HepG2 (cell line): ENCODE data around the gene POMT2. TPM values are rescaled to one million over a fixed set of nuclear protein-coding genes. Genes with fewer than 3 reads are reported as not detected.

Source experiments
- ATAC-seq: fragments of 200-7000 bp; cut with Tn5 transposase; 3 replicates; pipeline ENCODE4 v1.9.1; 2020; ENCODE audit warnings: mild to moderate bottlenecking, moderate library complexity
- BruUV-seq: library from RNA; stranded (reverse); fragments of 400-500 nt; replicated peaks from 2 replicates; lab custom pipeline; 2021; lab: Mats Ljungman, UMichigan
- CTCF ChIA-PET: fragments of 300-600 bp; formaldehyde crosslinking; extraction: SDS; loops from one replicate; lab custom pipeline; 2021; ENCODE audit warnings: low total read pairs, inconsistent platforms, low intra/inter-chr PET ratio; lab: Yijun Ruan, JAX
- POLR2A ChIA-PET: fragments of 350-600 bp; sonication (Branson Sonifier 250); formaldehyde crosslinking; loops from one replicate; lab custom pipeline; 2020; ENCODE audit warnings: antibody characterized with exemption, inconsistent platforms; lab: Yijun Ruan, JAX
- DNase-seq: peaks from one replicate; pipeline ENCODE4 v3.0.0-alpha.2; 2015; ENCODE audit warnings: low spot score
- FAIRE-seq: peaks from 3 replicates; lab custom pipeline; 2011; peaks lifted over from hg19 to GRCh38; lab: Jason Lieb, UNC
- H2AFZ ChIP-seq: one replicate; pipeline ENCODE4 v1.6.1; 2011; ENCODE audit warnings: low read length, inconsistent platforms
- H3K27ac ChIP-seq: fragments of 300-600 bp; 3 replicates; pipeline ENCODE4 v1.8.0; 2011; ENCODE audit warnings: mixed run types, mild to moderate bottlenecking, mixed read lengths, low read length, inconsistent platforms; ENCODE audit not compliant: insufficient read depth; ENCODE audit errors: extremely low read length
- H3K27me3 ChIP-seq, 2 experiments: fragments of 200-600 bp in 1 of 2; 2 replicates in 1 of 2; 3 replicates in 1 of 2; pipeline versions ENCODE4 v1.6.0 to v1.8.0; 2011; ENCODE audit warnings: low read length in 2 of 2, mild to moderate bottlenecking in 2 of 2, moderate library complexity in 2 of 2, inconsistent platforms in 1 of 2; ENCODE audit not compliant: insufficient read depth in 2 of 2, control insufficient read depth in 1 of 2
- H3K36me3 ChIP-seq, 2 experiments: fragments of 200-600 bp in 1 of 2; replicated peaks in 1 of 2; 2 replicates in 1 of 2; 3 replicates in 1 of 2; pipeline versions ENCODE4 v1.5.1 to v1.8.0; 2011; ENCODE audit warnings: low read length in 2 of 2, inconsistent platforms in 1 of 2; ENCODE audit not compliant: insufficient read depth in 2 of 2, control insufficient read depth in 1 of 2
- H3K4me1 ChIP-seq: 2 replicates; pipeline ENCODE4 v1.5.1; 2012; ENCODE audit warnings: low read length, inconsistent platforms; ENCODE audit not compliant: insufficient read depth
- H3K4me2 ChIP-seq: 2 replicates; pipeline ENCODE4 v1.6.0; 2011; ENCODE audit warnings: low read depth, low read length, inconsistent platforms
- H3K4me3 ChIP-seq, 3 experiments: fragments of 200-600 bp in 1 of 3; sonication (generic), shearing (Covaris generic) in 1 of 3; replicated peaks in 1 of 3; 2 replicates each; pipeline ENCODE4 v1.5.1; 2011 to 2016; ENCODE audit warnings: low read length in 3 of 3, inconsistent platforms in 2 of 3, low read depth in 2 of 3, mild to moderate bottlenecking in 2 of 3, control low read depth in 1 of 3, mixed read lengths in 1 of 3; ENCODE audit not compliant: insufficient read depth in 1 of 3
- H3K79me2 ChIP-seq: one replicate; pipeline ENCODE4 v1.6.1; 2011; ENCODE audit warnings: low read length, inconsistent platforms; ENCODE audit not compliant: insufficient read depth
- H3K9ac ChIP-seq: 2 replicates; pipeline ENCODE4 v1.6.0; 2011; ENCODE audit warnings: mild to moderate bottlenecking, low read depth, low read length, inconsistent platforms; ENCODE audit not compliant: insufficient read depth
- H3K9me3 ChIP-seq: 2 replicates; pipeline ENCODE4 v1.5.1; 2012; ENCODE audit warnings: mild to moderate bottlenecking, low read length
- H4K20me1 ChIP-seq: 2 replicates; pipeline ENCODE4 v1.6.0; 2011; ENCODE audit warnings: inconsistent platforms, mild to moderate bottlenecking, low read length, moderate library complexity; ENCODE audit not compliant: insufficient read depth
- ETV6 ChIP-seq: sonication (generic); formaldehyde crosslinking; conservative IDR thresholded peaks from 2 replicates; pipeline ENCODE4 v1.4.0; 2020; ENCODE audit warnings: missing genetic modification reagents
- FOXO1 ChIP-seq: sonication (generic); formaldehyde crosslinking; IDR thresholded peaks from 2 replicates; pipeline ENCODE4 v1.4.0; 2020; ENCODE audit warnings: missing genetic modification reagents
- LCORL ChIP-seq, 2 experiments: fragments of 450-650 bp in 1 of 2; sonication (generic) in 1 of 2; formaldehyde crosslinking in 1 of 2; IDR thresholded peaks; 2 replicates each; pipeline versions ENCODE4 v1.5.0 to v1.6.1; 2017 to 2020; ENCODE audit warnings: antibody characterized with exemption in 1 of 2, missing genetic modification reagents in 1 of 2
- MED1 ChIP-seq: sonication (generic); formaldehyde crosslinking; IDR thresholded peaks from 2 replicates; pipeline ENCODE4 v1.4.0; 2020; ENCODE audit warnings: missing genetic modification reagents
- MXI1 ChIP-seq: IDR thresholded peaks from 3 replicates; pipeline ENCODE4 v1.6.1; 2012; ENCODE audit warnings: low read depth, low read length, inconsistent platforms, borderline replicate concordance
- NCOA1 ChIP-seq: sonication (generic); formaldehyde crosslinking; IDR thresholded peaks from 2 replicates; pipeline ENCODE4 v1.9.0; 2021; ENCODE audit warnings: missing genetic modification reagents
- PRMT3 ChIP-seq: sonication (generic); formaldehyde crosslinking; IDR thresholded peaks from 2 replicates; pipeline ENCODE4 v1.8.1; 2022; ENCODE audit warnings: low read depth, mild to moderate bottlenecking, moderate library complexity, missing genetic modification reagents, borderline replicate concordance
- YEATS2 ChIP-seq: sonication (generic); formaldehyde crosslinking; IDR thresholded peaks from 2 replicates; pipeline ENCODE4 v1.4.0; 2020; ENCODE audit warnings: missing genetic modification reagents, borderline replicate concordance
- ZC3H4 ChIP-seq: sonication (generic); formaldehyde crosslinking; IDR thresholded peaks from 2 replicates; pipeline ENCODE4 v1.4.0; 2020; ENCODE audit warnings: missing genetic modification reagents, borderline replicate concordance
- ZNF510 ChIP-seq: sonication (generic); formaldehyde crosslinking; IDR thresholded peaks from 2 replicates; pipeline ENCODE4 v1.4.0; 2020; ENCODE audit warnings: low read depth, mild to moderate bottlenecking, missing genetic modification reagents
- ZNF597 ChIP-seq: sonication (generic); formaldehyde crosslinking; IDR thresholded peaks from 2 replicates; pipeline ENCODE4 v1.5.0; 2020; ENCODE audit warnings: missing genetic modification reagents
- ZNF816 ChIP-seq: sonication (generic); formaldehyde crosslinking; IDR thresholded peaks from 2 replicates; pipeline ENCODE4 v1.8.0; 2022; ENCODE audit warnings: missing genetic modification reagents, mild to moderate bottlenecking, borderline replicate concordance
- WGBS: methylation state at CpG from one replicate; pipeline ENCODE4 v1.1.6; 2017; ENCODE audit warnings: low lambda C conversion rate; 5-methylcytosine and 5-hydroxymethylcytosine counted together
- in situ Hi-C: cut with HindIII; loops from 2 replicates; pipeline ENCODE4 v1.10.0; 2017; ENCODE audit warnings: low pct_unique_long_range_greater_than_20kb; ENCODE audit not compliant: extremely low pct_ligation_motif_present
- intact Hi-C: fragments of 100-400 bp; cut with micrococcal nuclease; formaldehyde crosslinking; loops from one replicate; pipeline ENCODE4 v1.10.0; 2022; ENCODE audit not compliant: unreplicated experiment
- polyA plus RNA-seq, 8 experiments: library from polyadenylated mRNA; depleted of rRNA in 3 of 8; stranded (reverse) in 7 of 8; unstranded in 1 of 8; fragments of >200 nt; fragmentation: Illumina TruSeq in 4 of 8; extraction: Trizol in 4 of 8; gene quantifications; 2 replicates each; pipeline versions ENCODE4 v1.2.1 to v1.2.3, GENCODE V29; 2011 to 2016; ENCODE audit warnings: low read depth in 4 of 8, missing spikeins in 1 of 8, mixed read lengths in 1 of 8; ENCODE audit not compliant: insufficient read depth in 1 of 8
- total RNA-seq, 5 experiments: library from RNA; depleted of rRNA; stranded (reverse); fragments of >200 nt; fragmentation: Illumina TruSeq; extraction: Trizol; gene quantifications; 2 replicates each; pipeline ENCODE4 v1.2.3, GENCODE V29; 2016; ENCODE audit warnings: low read depth in 1 of 5

Gene POMT2
- total and polyA plus RNA-seq, 2 of the 13 experiments (the other 11 are each of a cell fraction or from before 2014, with no cell fraction given): 15.3 to 15.9 TPM

- Histone ChIP-seq H2AFZ (no peak overlapping the region), H4K20me1 (no peaks in the 10 kb centered on the region), H3K27me3 (no peaks in the 10 kb centered on the region), H3K4me2 (no peak overlapping the region), H3K36me3 (no peaks in the 10 kb centered on the region), H3K9me3 (no peaks in the 10 kb centered on the region), H3K4me1 (peaks cover 55% of the 10 kb centered on the region), H3K4me3 (no peak overlapping the region), H3K27ac (no peak overlapping the region), H3K9ac (no peak overlapping the region), H3K79me2 (peaks cover 20% of the 10 kb centered on the region)
- no peak for TF ChIP-seq MXI1
- no peak for TF ChIP-seq FOXO1
- 92% methylated on average over 4 of the region's 4 CpGs for WGBS
- ChIA-PET POLR2A (interaction anchor here (2.2 kb wide), 1 partner anchor 10 kb away, joined by 7 read pairs; no protein-coding TSS in a partner anchor), CTCF (no interaction called here)
- intact Hi-C loops (loop anchor here (5.0 kb wide), 2 partner anchors 54 to 134 kb away; partner anchors contain the start of genes AHSA1, SAMD15, TMED8 and VIPAS39), in situ Hi-C loops (no loop called here)
- FAIRE-seq (no peak), DNase-seq (no peak), ATAC-seq (no peak)
- BruUV-seq: no TSS peak
These were observed 2.9 kb upstream of the POMT2 start for GRCh38 chr14:77323571-77323970.

- H2AFZ ChIP-seq: no peak overlapping the region
- ATAC-seq: no peak
- no peaks in the 10 kb centered on the region for H3K36me3 ChIP-seq
- DNase-seq: no peak
- no peaks in the 10 kb centered on the region for H3K27me3 ChIP-seq
- TF ChIP-seq PRMT3 (CRISPR knock-in tag): no peak
- no peak for TF ChIP-seq ETV6
- TF ChIP-seq ZNF597 (CRISPR knock-in tag): no peak
- no peak for TF ChIP-seq NCOA1 (CRISPR knock-in tag)
- no peak for TF ChIP-seq ZNF816 (CRISPR knock-in tag)
- no peak for TF ChIP-seq MED1
- TF ChIP-seq YEATS2 (CRISPR knock-in tag): no peak
- no peak for TF ChIP-seq LCORL (IDR thresholded peaks at IDR 0.05)
- TF ChIP-seq LCORL (CRISPR knock-in tag; IDR thresholded peaks at IDR 0.05): no peak
- TF ChIP-seq ZNF510 (CRISPR knock-in tag): no peak
- no peak for TF ChIP-seq ZC3H4 (CRISPR knock-in tag)
- TF ChIP-seq, all 625 proteins: peak for 0
- no TSS peak for BruUV-seq
- Histone ChIP-seq H3K4me2 (no peak overlapping the region), H3K27ac (no peak overlapping the region), H3K4me3 (no peak overlapping the region), H4K20me1 (no peaks in the 10 kb centered on the region), H3K9me3 (no peaks in the 10 kb centered on the region), H3K4me1 (peaks cover 61% of the 10 kb centered on the region), H3K9ac (no peak overlapping the region), H3K79me2 (peaks cover 20% of the 10 kb centered on the region)
- CTCF ChIA-PET: no interaction called here
- intact Hi-C loops (loop anchor here (5.0 kb wide), 2 partner anchors 54 to 134 kb away; partner anchors contain the start of genes AHSA1, SAMD15, TMED8 and VIPAS39), in situ Hi-C loops (no loop called here)
- POLR2A ChIA-PET: no interaction called here
- FAIRE-seq: no peak
- 100% methylated on average over 5 of the region's 5 CpGs for WGBS
These were observed 2.3 kb upstream of the POMT2 start for GRCh38 chr14:77322951-77323350.
